Measurements from ENCODE around the gene MED17.

The MED17 gene

DNA sequence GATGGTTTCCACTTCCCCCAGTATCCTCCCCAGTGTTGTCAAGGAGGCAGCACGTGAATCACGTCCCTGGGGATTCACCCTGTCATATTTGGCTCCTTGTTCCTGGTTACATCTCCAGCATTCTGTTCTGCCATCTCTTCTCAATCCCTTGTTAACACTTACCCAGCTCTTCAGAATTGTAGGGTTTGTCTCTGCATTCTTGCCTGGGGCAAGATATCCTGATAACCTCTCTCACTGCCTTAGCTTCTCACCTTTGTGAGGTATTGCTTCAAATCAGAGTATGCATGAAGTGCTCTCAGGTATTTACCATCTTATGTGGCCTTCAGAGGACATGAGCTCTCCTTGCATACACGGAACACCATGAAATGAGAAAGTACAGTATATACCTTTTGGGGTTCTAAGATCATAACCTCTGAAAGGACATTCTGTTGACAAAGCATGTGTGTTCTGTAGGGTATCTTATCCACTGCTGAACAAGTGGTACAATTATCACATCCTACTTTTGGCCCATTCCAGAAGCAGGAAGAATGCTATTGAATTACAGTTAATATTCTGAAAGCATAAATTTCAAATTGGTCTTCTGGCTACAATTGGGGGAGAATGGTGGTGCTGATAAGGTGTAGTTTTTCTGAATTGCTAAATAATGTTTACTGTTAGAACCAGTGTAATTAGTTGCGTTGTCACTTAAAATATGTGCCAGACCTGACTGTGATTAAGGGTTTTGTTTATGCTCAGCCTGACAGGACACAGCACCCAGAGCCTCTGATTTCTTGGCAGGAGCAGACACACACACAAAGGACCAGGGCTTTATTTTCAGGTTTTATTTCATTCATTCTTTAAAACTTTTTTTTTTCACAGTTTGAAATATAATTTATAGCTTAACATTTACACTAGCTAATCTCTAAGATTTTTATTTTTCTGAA is 33.6 kb downstream of the MED17 start:
- no peak for DNase-seq (ENCODE audit: low read depth in 2 of 2)

DNA sequence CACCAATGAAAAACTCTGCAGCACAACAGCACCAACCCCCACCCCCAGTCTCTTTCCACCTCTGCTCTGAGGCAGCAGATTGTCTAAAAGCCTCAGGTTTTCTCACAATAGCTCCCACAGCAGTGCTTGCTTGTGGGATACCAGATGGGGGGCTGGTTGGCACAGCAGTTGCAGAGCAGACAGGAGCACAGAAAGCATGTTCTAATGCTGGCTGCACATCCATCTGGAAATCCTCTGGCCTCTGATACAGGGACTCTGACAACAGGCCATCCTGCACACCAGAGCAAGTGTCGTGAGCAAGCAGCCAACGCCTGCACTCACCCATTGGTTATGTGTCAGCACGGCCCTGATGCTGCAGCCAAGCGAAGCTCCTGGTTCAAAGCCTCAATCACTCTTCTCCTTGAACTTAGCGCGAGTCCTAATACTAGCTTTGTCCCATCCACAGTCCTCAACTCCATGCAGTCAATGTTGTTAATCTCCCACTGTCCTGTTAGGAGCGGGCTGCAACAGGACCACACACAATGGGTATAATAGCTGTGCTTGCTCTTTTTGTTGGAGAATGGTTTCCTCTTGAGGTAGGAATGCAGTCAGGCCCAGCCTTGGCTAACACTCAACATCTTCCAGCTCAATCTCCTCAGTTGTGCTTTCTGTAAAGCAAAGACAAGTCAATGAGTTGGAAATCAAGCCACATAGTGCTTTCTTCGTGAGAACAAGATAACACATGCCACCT is 36.0 kb downstream of the MED17 start:
- no peak for DNase-seq (ENCODE audit: low read depth in 2 of 2)

GRCh38 chr11:93820847-93821246 is 36.8 kb downstream of the MED17 start:
- no peak for DNase-seq (ENCODE audit: low read depth in 2 of 2)

- no peak for DNase-seq (ENCODE audit: low read depth in 2 of 2)
Measured at GRCh38 chr11:93821617-93822016, 37.5 kb downstream of the MED17 start.

DNA sequence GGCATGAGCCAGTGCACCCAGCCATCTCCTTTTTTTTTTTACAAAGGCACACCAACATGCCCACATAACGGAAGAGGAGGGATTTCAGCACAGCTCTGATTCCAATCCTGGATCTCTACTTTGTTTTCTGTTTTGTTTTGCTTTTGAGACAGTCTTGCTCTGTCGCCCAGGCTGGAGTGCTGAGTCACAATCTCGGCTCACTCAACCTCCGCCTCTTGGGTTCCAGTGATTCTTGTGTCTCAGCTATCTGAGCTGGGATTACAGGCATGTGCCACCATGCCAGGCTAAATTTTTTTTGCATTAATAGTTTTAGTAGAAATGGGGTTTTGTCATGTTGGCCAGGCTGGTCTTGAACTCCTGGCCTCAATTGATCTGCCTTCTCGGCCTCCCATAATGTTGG is 38.3 kb downstream of the MED17 start:
- no peak for DNase-seq (ENCODE audit: low read depth in 2 of 2)

DNA sequence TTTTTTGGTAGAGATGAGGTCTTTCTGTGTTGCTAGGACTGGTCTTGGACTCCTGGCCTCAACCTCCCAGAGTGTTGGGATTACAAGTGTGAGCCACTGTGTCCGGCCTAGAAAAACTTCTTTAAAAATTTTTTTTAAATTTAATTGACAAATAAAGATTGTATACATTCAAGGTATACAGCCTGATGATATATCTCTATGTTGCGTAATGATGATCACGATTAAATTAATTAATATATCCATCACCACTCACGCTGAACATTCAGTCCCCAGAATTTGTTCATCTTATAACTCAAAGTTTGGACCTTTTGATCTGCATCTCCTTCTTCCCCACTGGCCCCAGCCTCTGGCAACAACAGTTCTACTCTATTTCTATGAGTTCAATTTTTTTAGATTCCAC is 39.1 kb downstream of the MED17 start:
- DNase-seq (ENCODE audit: low read depth in 2 of 2): no peak

DNA sequence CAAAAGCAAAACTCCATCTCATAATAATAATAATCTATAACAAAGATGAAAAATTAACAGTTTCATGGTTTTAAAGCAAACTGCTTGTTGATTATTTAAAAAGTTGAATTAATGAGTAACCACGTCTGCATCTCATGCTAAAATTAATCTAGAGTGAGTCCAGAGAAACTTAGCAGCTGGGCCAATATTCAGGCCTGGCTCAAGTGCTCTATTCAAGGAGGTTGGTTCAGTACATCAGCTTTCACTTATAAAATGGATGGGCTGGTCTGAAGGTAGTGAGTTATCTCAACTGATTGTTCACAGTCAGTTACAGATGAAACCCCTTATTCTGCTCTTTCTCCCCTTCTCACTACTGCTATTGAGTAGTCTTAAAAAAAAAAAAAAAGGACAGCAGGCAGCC is 43.3 kb downstream of the MED17 start:
- no peak for DNase-seq (ENCODE audit: low read depth in 2 of 2)

GRCh38 chr11:93829598-93829997 is 45.5 kb downstream of the MED17 start:
- no peak for DNase-seq (ENCODE audit: low read depth in 2 of 2)

DNA sequence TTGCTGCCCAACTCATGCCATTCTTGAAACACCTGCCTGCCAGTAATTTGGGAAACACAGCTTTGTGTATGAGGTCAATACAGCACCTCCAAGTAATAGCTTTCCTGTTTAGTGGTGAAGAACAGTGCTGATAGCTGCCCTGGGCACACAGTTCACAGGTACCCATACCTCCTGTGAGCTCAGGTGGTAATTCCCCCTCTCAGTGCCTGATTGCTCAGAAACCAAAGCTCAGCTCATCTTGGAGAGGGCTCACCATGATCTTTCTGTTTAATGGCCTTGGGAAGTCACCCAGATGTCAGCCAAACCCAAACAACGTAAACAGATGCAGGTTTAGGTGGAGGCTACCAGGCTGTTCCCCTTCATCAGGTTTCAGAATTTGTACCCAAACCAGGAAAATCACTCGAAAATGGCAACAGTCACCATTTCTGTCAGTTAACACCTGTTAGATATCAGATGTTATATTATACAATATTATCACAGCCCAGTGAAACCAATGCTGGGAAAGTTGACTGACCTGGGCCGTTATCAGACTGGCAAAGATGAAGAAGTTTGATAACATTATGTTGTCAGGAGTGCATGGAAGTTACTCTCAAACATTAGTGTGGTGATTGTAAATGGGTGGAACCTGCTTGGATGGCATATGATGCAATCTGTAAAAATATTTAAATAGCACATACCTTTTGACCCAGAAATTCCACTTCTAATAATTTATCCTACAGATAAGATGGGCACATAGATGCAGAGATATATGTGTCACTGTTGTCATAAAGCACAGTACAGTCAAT is 47.5 kb downstream of the MED17 start:
- DNase-seq (ENCODE audit: low read depth in 2 of 2): no peak

GRCh38 chr11:93832780-93833179 is 48.7 kb downstream of the MED17 start:
- DNase-seq (ENCODE audit: low read depth in 2 of 2): no peak

DNA sequence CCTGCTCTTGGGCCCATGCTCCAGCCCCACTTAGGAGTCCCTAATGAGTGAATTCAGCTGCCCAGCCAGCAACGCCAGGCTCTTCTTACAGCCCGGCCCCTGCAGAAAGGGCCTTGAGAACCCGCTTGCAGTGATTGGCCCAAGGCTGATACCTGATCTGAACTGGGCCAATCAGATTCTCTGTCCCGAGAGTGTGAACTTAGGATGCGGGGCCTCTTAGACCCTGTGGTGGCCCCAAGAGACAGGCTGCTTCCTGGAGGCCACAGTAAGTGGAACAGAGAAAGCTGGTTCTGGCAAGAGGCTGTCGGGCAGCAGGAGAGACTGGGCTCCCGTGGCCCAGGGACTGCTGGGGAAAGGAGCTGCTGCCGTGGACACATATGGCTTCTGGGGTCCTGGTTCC is 54.9 kb downstream of the MED17 start:
- no peak for DNase-seq (ENCODE audit: low read depth in 2 of 2)

DNA sequence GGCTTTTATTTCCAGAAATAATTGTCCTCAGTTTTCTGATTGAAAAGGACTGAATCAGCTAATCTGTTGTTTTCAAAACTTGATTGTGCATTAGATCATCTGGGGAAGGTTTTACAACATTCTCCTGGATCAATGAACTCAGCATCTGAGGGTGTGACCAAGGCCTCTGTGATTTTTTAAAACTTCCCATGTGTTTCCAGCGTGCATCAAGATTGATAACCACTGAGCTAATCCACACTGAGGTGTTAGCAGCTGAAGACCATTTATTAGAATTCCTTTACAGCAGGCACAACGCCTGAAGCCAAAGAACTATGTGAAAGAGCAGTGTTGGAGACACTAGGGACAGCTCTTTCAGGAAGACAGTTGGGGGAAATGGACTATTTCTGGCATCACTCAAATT is 56.1 kb downstream of the MED17 start:
- no peak for DNase-seq (ENCODE audit: low read depth in 2 of 2)

- DNase-seq (ENCODE audit: low read depth in 2 of 2): no peak
Measured at GRCh38 chr11:93840981-93841380, 56.9 kb downstream of the MED17 start.

DNA sequence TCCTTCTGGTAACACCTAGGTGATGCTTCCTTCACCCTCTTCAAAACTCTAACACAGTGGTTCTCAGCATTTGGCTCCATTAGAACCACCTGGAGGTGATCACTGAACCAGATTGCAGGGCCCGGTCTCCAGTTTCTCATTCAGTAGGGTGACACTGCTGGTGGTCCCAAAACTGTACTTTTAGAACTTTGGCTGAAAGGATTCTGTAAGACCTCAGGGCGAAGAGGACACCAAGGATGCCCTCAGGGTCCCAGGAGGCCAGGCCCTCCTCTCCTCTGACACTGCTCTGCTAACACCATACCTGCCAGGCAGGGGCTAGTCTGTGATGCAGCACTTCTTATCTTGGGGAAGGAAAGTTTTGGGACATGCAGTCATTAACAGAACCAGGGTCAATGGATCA is 57.4 kb downstream of the MED17 start:
- no peak for DNase-seq (ENCODE audit: low read depth in 2 of 2)

DNA sequence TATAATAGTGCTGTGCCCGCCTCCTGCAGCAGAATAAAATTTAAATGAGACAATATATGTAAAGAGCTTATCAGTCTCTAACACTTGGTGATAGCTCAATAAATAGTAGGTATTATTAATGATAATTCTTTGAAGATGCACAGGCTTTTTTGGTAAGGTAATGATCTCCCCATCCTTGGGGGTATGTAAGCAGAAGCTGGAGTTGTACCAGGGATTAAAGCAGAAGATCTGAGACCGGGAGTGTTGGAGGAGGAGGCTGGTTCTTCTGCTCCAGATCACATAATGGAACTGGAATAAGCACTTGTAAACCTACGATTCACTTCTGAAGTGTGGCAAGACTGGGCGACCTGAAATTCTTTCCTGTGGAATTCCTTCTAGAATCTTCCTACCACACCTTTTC is 58.0 kb downstream of the MED17 start:
- no peak for DNase-seq (ENCODE audit: low read depth in 2 of 2)

GRCh38 chr11:93842461-93842860 is 58.4 kb downstream of the MED17 start:
- no peak for DNase-seq (ENCODE audit: low read depth in 2 of 2)

DNA sequence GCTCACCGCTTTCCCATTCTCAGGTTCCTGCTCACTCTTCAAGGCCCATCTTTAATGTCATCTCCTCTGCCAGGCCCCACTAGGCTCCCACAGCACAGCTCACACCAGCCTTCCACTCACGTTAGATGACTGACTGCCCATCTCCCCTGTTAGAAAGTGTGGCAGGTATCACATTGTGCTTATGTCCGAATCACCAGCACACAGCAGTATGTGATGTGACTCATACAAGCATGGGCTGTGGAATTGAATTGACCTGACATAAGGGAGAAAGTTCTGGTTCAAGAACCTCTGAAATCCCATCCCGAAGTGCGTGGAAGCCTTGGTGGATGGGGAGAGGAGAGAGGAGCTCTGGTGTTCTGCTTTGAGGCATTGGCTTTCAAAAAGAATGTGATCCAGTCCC is 59.8 kb downstream of the MED17 start:
- no peak for DNase-seq (ENCODE audit: low read depth in 2 of 2)

- no peak for DNase-seq (ENCODE audit: low read depth in 2 of 2)
Measured at GRCh38 chr11:93844568-93844967, 60.5 kb downstream of the MED17 start.

- DNase-seq (ENCODE audit: low read depth in 2 of 2): no peak
Measured at GRCh38 chr11:93845181-93846092, 61.4 kb downstream of the MED17 start.

DNA sequence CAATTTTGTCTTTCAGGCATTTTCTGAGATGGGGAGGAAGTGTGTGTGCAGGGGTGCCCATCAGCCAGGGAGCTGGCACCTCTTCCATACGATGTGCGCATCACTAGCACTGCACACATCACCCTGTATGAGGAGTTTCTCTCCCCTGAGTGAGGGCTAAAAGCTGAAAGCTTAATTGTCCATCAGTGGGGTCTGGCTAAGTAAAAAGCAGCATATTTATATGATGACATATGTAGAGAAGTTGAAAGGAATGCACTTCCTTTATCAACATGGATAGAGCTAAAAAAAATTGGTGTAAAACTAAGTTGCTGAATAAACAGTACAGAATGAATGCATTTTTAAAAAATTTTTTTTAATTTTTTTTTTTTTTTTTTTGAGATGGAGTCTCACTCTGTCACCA is 62.3 kb downstream of the MED17 start:
- DNase-seq (ENCODE audit: low read depth in 2 of 2): no peak

- DNase-seq (ENCODE audit: low read depth in 2 of 2): no peak
Measured at GRCh38 chr11:93849201-93849600, 65.1 kb downstream of the MED17 start.

Data from activated CD8-positive, alpha-beta memory T cell treated with anti-CD3 and anti-CD28 coated beads for 4 hours (primary cell).